Colon (tissue), 2 donors: ENCODE measurements around the gene SH3PXD2B.
"Not testable (repeated sequence)": the region's sequence is repeated elsewhere in the genome, so short reads cannot be mapped to it uniquely, and the experiment has no call there.

ENCODE experiments used
- FAIRE-seq: peaks from 2 replicates; lab custom pipeline; 2012; peaks lifted over from hg19 to GRCh38; lab: Jason Lieb, UNC
- donor health status: control.
- donor health status: control.

SH3PXD2B gene

GRCh38 chr5:172399826-172400225, 54.5 kb downstream of the SH3PXD2B start:
- FAIRE-seq = no peak

DNA sequence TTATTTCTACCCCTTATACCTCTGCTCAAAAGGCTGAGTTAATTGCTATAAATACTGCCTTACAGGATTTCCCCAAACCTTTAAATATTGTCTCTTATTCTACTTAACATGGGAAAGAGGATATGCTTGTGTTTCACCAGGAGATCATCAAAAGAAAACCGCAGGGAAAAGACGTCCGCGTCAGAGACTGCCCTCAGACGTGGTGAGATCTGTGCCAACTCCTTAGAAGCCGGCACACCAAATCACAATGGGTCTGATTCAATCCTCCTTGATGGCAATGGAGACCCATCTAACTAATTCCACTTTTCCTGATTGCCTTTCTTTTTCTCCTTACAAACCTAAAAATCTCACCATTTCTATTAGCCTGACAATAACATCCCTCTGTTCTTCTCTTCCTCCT, 55.0 kb downstream of the SH3PXD2B start:
- no peak for FAIRE-seq

GRCh38 chr5:172398645-172399044, 55.7 kb downstream of the SH3PXD2B start:
- FAIRE-seq = not testable (repeated sequence)

DNA sequence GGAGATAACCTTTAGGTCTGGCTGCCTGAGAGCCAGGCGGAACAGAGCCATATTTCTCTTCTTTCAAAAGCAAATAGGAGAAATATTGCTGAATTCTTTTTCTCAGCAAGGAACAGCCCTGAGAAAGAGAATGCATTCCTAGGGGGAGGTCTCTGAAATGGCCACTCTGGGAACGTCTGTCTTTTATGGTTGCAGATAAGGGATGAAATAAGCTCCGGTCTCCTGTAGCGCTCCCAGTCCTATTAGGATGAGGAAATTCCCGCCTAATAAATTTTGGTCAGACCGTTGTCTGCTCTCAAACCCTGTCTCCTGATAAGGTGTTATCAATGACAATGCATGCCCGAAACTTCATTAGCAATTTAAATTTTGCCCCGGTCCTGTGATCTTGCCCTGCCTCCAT, 57.3 kb downstream of the SH3PXD2B start:
- not testable (repeated sequence) for FAIRE-seq

- FAIRE-seq = no peak
Observed at GRCh38 chr5:172396220-172396619, 58.1 kb downstream of the SH3PXD2B start.

- FAIRE-seq = no peak
Observed at GRCh38 chr5:172395483-172395882, 58.8 kb downstream of the SH3PXD2B start.

DNA sequence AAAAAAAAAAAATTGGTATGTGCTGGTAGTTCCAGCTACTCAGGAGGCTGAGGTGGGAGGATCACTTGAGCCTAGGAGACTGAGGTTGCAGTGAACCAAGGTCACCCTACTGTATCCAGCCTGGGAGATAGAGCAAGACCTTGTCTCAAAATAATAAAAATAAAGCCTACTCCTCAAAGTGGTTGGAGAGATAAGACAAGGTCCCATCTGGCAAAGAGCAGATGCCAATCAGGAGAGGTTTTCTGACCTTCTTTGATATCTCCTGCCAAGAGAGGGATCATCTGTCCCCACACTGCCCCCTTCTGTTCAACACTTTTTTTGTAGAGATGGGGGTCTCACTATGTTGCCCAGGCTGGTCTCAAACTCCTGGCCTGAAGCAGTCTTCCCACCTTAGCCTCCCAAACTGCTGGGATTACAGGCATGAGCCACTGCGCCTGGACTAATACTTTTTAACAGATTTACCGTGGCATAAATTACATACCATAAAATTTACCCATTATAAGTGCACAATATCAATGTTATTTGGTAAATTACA, 64.7 kb downstream of the SH3PXD2B start:
- no peak for FAIRE-seq

GRCh38 chr5:172388246-172388733, 66.0 kb downstream of the SH3PXD2B start:
- FAIRE-seq = no peak

GRCh38 chr5:172385707-172386106, 68.6 kb downstream of the SH3PXD2B start:
- FAIRE-seq = no peak

DNA sequence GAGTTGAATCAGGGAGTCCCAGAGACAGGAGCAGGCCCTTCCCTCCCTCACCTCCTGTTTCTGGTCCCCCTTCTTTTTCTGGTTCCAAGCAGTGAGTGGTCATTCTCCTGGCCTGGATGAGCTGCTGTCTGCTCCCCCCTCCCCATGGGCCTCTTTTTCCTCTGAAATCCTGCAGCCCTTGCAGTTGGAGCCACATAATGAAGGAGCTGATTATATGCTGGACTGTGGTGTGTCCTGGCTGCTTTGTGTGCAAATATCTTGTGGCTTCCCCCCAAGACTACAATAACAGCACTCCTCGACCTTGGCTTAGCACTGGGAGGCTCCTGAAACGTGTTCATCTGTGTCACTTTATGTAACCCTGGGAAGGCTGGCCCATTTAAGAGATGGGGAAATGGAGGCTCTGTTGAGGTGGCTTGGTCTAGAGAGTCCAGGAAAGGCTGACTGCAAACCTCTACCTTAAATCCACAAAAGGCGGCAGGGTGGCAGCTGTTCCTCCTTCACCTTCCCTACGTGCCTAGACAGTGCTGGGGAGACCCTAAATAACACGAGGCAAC, 69.2 kb downstream of the SH3PXD2B start:
- FAIRE-seq = no peak

GRCh38 chr5:172383191-172383802, 71.0 kb downstream of the SH3PXD2B start:
- no peak for FAIRE-seq

GRCh38 chr5:172380987-172381643, 73.2 kb downstream of the SH3PXD2B start:
- FAIRE-seq = no peak

GRCh38 chr5:172380301-172380986, 73.9 kb downstream of the SH3PXD2B start:
- no peak for FAIRE-seq

GRCh38 chr5:172379481-172379880, 74.8 kb downstream of the SH3PXD2B start:
- no peak for FAIRE-seq

- no peak for FAIRE-seq
Observed at GRCh38 chr5:172377856-172378255, 76.5 kb downstream of the SH3PXD2B start.

- no peak for FAIRE-seq
Observed at GRCh38 chr5:172377438-172377837, 76.9 kb downstream of the SH3PXD2B start.

DNA sequence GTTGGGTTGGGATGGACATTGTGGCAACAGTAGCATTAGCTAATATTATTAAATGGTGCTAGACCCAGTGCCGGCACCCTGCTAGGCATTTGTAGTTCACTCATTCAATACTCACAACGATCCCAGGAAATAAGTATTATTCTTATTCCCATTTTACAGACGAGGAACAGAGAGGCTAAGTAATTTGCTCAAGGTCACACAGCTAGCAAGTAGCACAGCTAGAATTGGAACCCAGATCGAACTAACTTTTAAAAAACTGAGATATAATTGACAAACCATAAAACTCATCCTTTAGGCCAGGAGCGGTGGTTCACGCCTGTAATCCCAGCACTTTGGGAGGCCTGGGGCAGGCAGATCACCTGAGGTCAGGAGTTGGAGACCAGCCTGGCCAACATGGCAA, 79.5 kb downstream of the SH3PXD2B start:
- FAIRE-seq = no peak

DNA sequence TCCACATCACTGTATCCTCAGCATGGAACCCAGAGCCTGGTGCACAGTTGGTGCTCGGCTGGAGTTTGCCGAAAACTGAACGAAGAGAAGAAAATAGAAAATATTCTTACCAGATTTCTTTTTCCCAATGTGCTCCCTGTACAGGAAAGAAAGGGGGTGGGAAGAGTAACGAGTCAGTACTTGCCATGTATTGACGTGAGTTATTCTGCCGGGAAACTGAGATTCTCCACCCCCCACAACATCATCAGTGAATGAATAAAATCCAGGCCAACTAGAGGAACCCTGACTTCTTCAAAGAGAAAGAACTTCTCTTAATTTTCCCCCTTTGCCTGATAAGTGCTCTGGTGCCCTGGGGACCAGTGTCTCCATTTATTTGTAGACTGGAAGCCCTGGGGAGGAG, 80.6 kb downstream of the SH3PXD2B start:
- FAIRE-seq = no peak

DNA sequence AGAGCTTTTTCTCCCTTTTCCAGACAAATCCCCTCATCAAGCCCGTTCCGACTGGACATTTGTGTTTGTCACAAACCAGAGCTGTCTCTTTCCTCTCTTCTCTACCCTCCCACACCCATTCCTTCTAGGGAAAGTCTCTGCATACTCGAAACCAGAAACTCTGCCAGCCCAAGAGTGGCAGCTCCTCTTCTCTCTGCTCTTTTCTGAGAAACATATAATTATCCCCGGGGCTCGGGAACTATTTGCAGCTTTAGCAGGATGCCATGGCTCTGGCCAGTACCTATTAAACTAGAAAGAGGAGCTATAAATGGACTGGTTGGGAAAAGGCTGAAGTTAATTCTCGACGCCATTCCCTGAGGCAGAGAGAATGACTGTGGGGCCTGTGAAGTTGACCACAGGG, 82.6 kb downstream of the SH3PXD2B start:
- no peak for FAIRE-seq

GRCh38 chr5:172370648-172371545, 83.4 kb downstream of the SH3PXD2B start:
- FAIRE-seq = no peak

GRCh38 chr5:172370237-172370640, 84.1 kb downstream of the SH3PXD2B start:
- FAIRE-seq = no peak

- FAIRE-seq = not testable (repeated sequence)
Observed at GRCh38 chr5:172368699-172369098, 85.6 kb downstream of the SH3PXD2B start.
